ENCODE measurements around the gene TFF2.

The TFF2 gene

DNA sequence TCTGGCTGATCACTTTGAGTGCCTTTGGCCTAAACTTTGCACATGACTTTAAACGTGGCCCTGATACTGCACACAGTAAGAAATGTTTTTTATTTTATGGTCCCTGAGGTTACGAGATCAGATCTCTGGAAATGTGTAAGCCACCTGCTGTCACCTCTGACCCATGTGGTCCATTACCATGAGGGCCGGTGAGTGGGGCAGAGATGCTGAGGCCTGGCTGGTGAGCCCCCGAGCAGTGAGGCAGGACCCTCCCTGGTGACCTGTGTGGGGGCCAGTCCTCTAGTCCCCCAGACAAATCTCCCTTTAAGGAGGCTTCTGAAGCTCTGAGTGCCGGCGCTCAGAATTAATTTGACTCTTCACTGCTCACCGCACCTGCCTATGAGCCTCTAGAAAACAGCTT, 48.0 kb downstream of the TFF2 start:
- DNase-seq: no peak

- no peak for DNase-seq
Observed at GRCh38 chr21:42302076-42302650, 48.6 kb downstream of the TFF2 start.

GRCh38 chr21:42301371-42302075, 49.3 kb downstream of the TFF2 start:
- peak; percentile 24 to 69 (median 56) for DNase-seq

DNA sequence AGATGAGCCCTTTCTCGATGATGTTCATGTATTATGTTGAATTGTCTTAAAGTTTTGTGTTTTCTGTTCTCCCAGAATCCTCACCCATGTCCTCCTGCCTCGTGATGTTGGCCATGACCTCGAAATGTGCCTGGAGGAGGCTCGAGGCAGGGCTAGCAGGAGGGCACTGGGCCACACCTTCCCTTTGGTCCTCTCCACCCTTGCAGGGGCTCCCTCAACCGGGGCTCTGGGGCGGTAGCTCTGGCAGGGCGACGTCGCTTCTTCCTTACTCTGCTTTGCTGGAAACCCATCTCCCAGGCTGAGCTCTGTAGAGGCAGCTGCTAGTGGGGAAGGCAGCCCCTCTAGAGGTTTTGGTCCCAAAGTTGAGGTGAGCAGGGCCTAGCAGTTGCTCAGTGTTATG, 49.8 kb downstream of the TFF2 start:
- DNase-seq: no peak

GRCh38 chr21:42300045-42300583, 50.7 kb downstream of the TFF2 start:
- DNase-seq: no peak

- peak in 3 of 4 experiments; percentile 45 to 50 (median 47) for DNase-seq
Observed at GRCh38 chr21:42299324-42300044, 51.3 kb downstream of the TFF2 start.

DNA sequence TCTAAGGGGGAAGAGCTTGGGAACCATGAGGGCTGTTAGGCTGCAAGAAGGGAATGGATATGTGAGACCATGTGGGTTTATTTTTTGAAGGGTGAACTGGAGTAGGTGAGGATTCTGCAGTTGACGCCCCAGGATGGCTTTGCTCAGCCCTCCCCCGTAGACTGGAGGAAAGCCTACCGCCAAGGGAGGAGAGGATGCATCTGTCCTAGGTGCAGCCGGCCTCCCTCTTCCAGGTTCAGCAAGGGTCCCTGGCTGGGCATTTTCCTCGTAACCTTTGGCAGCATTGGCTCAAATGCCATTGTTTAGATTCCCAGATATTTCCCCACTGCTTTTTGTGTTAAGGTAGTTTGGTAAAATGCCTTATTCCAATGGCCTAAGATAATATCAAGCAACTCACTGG, 52.1 kb downstream of the TFF2 start:
- no peak for DNase-seq

DNA sequence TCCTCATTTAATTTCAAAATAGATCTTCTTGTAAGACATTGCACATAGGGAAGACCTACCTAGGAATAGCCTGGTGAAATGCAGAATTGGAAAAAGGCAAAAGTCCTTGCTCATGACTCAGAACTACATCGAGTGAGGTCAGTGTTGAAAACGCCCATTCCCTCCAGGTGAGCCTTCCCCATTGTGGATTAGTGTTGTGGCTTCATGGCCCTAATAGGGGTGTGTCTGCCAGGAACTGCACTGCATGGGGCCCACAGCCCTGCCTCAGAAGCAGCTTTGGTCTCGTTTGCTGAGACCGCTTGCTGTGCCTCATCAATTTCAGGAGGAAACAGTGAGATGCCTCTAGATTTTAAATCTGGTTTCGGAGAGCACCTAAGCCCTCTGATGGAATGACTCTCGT, 52.6 kb downstream of the TFF2 start:
- no peak for DNase-seq

GRCh38 chr21:42297377-42297776, 53.4 kb downstream of the TFF2 start:
- no peak for DNase-seq

DNA sequence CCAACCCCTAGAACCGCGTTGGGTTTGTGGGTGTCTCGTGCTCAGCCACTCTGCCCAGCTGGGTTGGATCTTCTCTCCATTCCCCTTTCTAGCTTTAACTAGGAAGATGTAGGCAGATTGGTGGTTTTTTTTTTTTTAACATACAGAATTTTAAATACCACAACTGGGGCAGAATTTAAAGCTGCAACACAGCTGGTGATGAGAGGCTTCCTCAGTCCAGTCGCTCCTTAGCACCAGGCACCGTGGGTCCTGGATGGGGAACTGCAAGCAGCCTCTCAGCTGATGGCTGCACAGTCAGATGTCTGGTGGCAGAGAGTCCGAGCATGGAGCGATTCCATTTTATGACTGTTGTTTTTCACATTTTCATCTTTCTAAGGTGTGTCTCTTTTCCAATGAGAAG, 54.3 kb downstream of the TFF2 start:
- peak; percentile 62 to 82 (median 76) for DNase-seq
